GM18873 (cell line): ENCODE data around the gene PACSIN3.
"Not testable (repeated sequence)": the region's sequence is repeated elsewhere in the genome, so short reads cannot be mapped to it uniquely, and the experiment has no call there.

Experiments
- ATAC-seq: cut with Tn5 transposase; IDR thresholded peaks from one replicate; pipeline ENCODE4 v1.9.1; 2021; ENCODE audit warnings: mild to moderate bottlenecking, moderate library complexity, moderate number of reproducible peaks; ENCODE audit not compliant: unreplicated experiment, low FRiP score

PACSIN3 gene

GRCh38 chr11:47186076-47186699 lies at the start of gene PACSIN3:
Gene PACSIN3 (minus strand): TSS chr11:47186434. CDS start chr11:47182727, 3,707 bp downstream.
- ATAC-seq, result no peak

- no peak for ATAC-seq
These were observed 48.9 kb upstream of the PACSIN3 start for GRCh38 chr11:47235163-47235562.

- ATAC-seq, result no peak
These were observed 48.5 kb upstream of the PACSIN3 start for GRCh38 chr11:47234669-47235100.

GRCh38 chr11:47233989-47234668 lies 47.9 kb upstream of the PACSIN3 start:
- no peak for ATAC-seq

- ATAC-seq, result no peak
These were observed 46.8 kb upstream of the PACSIN3 start for GRCh38 chr11:47233051-47233450.

GRCh38 chr11:47229161-47229560 lies 42.9 kb upstream of the PACSIN3 start:
- ATAC-seq, result no peak

GRCh38 chr11:47225552-47226400 lies 39.5 kb upstream of the PACSIN3 start:
- peak; percentile 53 for ATAC-seq

- ATAC-seq, result no peak
These were observed 36.5 kb upstream of the PACSIN3 start for GRCh38 chr11:47222696-47223095.

GRCh38 chr11:47220401-47220821 lies 34.2 kb upstream of the PACSIN3 start:
- no peak for ATAC-seq

- no peak for ATAC-seq
These were observed 30.0 kb upstream of the PACSIN3 start for GRCh38 chr11:47216121-47216798.

- ATAC-seq, result no peak
These were observed 29.2 kb upstream of the PACSIN3 start for GRCh38 chr11:47215366-47215910.

- ATAC-seq, result peak; percentile 40
These were observed 27.8 kb upstream of the PACSIN3 start for GRCh38 chr11:47213950-47214565.

GRCh38 chr11:47212938-47213337 lies 26.7 kb upstream of the PACSIN3 start:
- ATAC-seq, result no peak

GRCh38 chr11:47208628-47209027 lies 22.4 kb upstream of the PACSIN3 start:
- no peak for ATAC-seq

GRCh38 chr11:47208008-47208552 lies 21.8 kb upstream of the PACSIN3 start:
- not testable (repeated sequence) for ATAC-seq

- no peak for ATAC-seq
These were observed 21.2 kb upstream of the PACSIN3 start for GRCh38 chr11:47207459-47207858.

GRCh38 chr11:47206577-47206976 lies 20.3 kb upstream of the PACSIN3 start:
- ATAC-seq, result not testable (repeated sequence)

GRCh38 chr11:47204637-47204989 lies 18.4 kb upstream of the PACSIN3 start:
- no peak for ATAC-seq

- no peak for ATAC-seq
These were observed 16.3 kb upstream of the PACSIN3 start for GRCh38 chr11:47202576-47202975.

GRCh38 chr11:47201015-47201414 lies 14.8 kb upstream of the PACSIN3 start:
- ATAC-seq, result no peak
